T-helper 9 cell (primary cell): Measurements from ENCODE around the gene SMARCE1.

Experiments
- DNase-seq: peaks from one replicate; pipeline ENCODE4 v3.0.0-alpha.2; 2020

The SMARCE1 gene

GRCh38 chr17:40577611-40578065 is 70.0 kb downstream of the SMARCE1 start:
- DNase-seq = no peak

- DNase-seq = no peak
Observed at GRCh38 chr17:40576113-40576740, 71.4 kb downstream of the SMARCE1 start.
